Measurements from ENCODE around the gene TNFRSF9. TPM values are rescaled to one million over a fixed set of nuclear protein-coding genes. Genes with fewer than 3 reads are reported as not detected.

TNFRSF9 gene
- total and polyA plus RNA-seq, 2 of the 8 experiments (the other 6 are each of a cell fraction or from before 2014, with no cell fraction given) = not detected

DNA sequence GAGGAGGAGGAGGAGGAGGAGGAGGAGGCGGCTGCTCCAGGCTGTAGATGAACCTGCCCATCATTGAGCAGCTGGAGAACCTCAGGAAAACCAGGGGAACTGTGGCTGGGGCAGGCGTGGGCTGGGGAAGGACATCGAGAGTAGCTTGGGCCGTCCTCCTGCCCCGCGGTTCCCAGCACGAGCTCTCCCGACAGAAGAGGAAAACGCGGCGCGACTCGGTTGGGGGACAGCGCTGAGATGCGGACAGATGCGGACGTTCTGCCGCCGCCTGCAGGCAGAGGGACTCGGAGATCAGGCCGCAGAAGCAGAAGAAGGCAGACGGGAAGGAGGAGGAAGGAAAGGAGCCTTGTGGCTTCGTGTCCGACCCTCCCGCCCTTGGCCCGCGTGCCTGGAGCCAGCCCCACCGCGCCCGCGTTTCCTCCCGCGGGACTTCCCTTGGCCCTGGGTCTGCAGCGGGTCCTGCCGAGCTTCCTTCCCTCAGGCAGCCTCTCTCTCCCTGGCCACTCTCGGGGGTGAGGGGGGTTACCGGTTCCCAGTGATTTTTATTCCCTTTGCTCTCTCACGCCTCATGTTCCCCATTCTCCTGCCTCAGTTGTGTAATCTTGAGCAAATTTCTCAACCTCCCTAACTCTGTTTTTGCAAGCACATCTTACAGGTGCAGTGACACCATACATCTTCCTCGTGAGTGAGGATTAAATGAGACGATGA is 1.7 kb upstream of the TNFRSF9 start (continued):
- TF ChIP-seq POLR2A (IDR thresholded peaks at IDR 0.05; ENCODE audit: control extremely low read depth in 1 of 2, low read depth in 2 of 2, low read length in 2 of 2) = no peak
- no peak for TF ChIP-seq CHD1 (IDR thresholded peaks at IDR 0.05; ENCODE audit: low read depth, low read length)
- TF ChIP-seq JUND (IDR thresholded peaks at IDR 0.05; ENCODE audit: low read length) = no peak
- TF ChIP-seq, protein P1, sequence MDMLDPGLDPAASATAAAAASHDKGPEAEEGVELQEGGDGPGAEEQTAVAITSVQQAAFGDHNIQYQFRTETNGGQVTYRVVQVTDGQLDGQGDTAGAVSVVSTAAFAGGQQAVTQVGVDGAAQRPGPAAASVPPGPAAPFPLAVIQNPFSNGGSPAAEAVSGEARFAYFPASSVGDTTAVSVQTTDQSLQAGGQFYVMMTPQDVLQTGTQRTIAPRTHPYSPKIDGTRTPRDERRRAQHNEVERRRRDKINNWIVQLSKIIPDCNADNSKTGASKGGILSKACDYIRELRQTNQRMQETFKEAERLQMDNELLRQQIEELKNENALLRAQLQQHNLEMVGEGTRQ (IDR thresholded peaks at IDR 0.05; ENCODE audit: low read length) = no peak
- TF ChIP-seq EP300 (IDR thresholded peaks at IDR 0.05; ENCODE audit: borderline replicate concordance in 1 of 2, low read depth in 2 of 2, low read length in 2 of 2) = no peak
- no peak for TF ChIP-seq ASH2L (IDR thresholded peaks at IDR 0.05; ENCODE audit: low read length)
- TF ChIP-seq POU5F1 (IDR thresholded peaks at IDR 0.05; ENCODE audit: low read depth, low read length) = no peak
- no peak for TF ChIP-seq TAF1 (IDR thresholded peaks at IDR 0.05; ENCODE audit: low read depth, low read length)
- no peak for TF ChIP-seq TAF7 (optimal IDR thresholded peaks at IDR 0.05; ENCODE audit: borderline replicate concordance, low read depth, low read length)
- no peak for TF ChIP-seq EGR1 (IDR thresholded peaks at IDR 0.05; ENCODE audit: borderline replicate concordance, low read depth, low read length)
- no peak for TF ChIP-seq NANOG (IDR thresholded peaks at IDR 0.05; ENCODE audit: insufficient read depth, low read depth, low read length, poor library complexity, severe bottlenecking)
- TF ChIP-seq CREB1 (IDR thresholded peaks at IDR 0.05) = 0 out of 2 replicates have a peak, but pooled peaks have one; percentile 32
- no peak for TF ChIP-seq YY1 (IDR thresholded peaks at IDR 0.05; ENCODE audit: low read depth, low read length)
- no peak for TF ChIP-seq SRF (IDR thresholded peaks at IDR 0.05; ENCODE audit: low read depth, low read length)
- peak; percentile 39 to 54 for TF ChIP-seq RAD21 (IDR thresholded peaks at IDR 0.05 in 1 of 2, conservative IDR thresholded peaks at IDR 0.05 in 1 of 2; ENCODE audit: low read depth in 2 of 2, low read length in 2 of 2)
- no peak for TF ChIP-seq NRF1 (IDR thresholded peaks at IDR 0.05; ENCODE audit: low read depth, low read length)
- TF ChIP-seq SIRT6 (IDR thresholded peaks at IDR 0.05; ENCODE audit: low read length) = no peak
- TF ChIP-seq SUZ12 (IDR thresholded peaks at IDR 0.05; ENCODE audit: low read length) = peak; percentile 32; the same call in 1 of the 2 replicates
- no peak for TF ChIP-seq CBX8 (IDR thresholded peaks at IDR 0.05; ENCODE audit: borderline replicate concordance, low read depth, low read length)
- no peak for TF ChIP-seq CBX5 (IDR thresholded peaks at IDR 0.05; ENCODE audit: low read depth, low read length)
- TF ChIP-seq, protein P2, sequence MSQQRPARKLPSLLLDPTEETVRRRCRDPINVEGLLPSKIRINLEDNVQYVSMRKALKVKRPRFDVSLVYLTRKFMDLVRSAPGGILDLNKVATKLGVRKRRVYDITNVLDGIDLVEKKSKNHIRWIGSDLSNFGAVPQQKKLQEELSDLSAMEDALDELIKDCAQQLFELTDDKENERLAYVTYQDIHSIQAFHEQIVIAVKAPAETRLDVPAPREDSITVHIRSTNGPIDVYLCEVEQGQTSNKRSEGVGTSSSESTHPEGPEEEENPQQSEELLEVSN (IDR thresholded peaks at IDR 0.05) = peak; percentile 100
- TF ChIP-seq KDM5A (IDR thresholded peaks at IDR 0.05; ENCODE audit: low read length) = no peak
- TF ChIP-seq, protein P3, sequence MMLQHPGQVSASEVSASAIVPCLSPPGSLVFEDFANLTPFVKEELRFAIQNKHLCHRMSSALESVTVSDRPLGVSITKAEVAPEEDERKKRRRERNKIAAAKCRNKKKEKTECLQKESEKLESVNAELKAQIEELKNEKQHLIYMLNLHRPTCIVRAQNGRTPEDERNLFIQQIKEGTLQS (IDR thresholded peaks at IDR 0.05; ENCODE audit: insufficient read depth, low read depth, low read length) = no peak

All from H1 (cell line).